ENCODE data around the gene RABL3. TPM values are rescaled to one million over a fixed set of nuclear protein-coding genes. Genes with fewer than 3 reads are reported as not detected.

RABL3 gene
- total RNA-seq, 6 experiments from 2014 or later: 32.0 to 39.4 (median 36.9) TPM

DNA sequence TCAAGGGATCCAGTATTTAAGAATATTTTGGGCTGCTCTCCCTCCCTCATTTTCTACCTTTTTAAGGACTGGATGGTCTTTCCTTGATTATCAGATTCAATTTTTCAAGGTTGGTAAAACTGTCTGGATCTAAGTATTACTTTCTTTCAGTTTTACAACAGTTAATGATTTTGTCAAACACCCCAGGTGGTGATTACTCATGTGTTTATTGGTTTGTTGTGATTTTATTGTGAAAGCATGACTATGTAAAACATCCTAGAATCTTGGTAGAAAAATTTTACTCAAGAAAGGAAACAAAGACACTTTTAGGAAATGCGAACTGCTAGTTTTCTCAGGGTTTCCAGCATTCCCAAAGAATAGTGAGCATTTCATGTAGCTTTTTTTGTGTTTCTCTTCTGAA lies 7.5 kb upstream of the RABL3 start:
- Mint-ChIP-seq H3K27me3 (ENCODE audit: insufficient read depth) (no peaks in the 10 kb centered on the region; the same call in 1 of the 2 replicates), H3K9me3 (peaks cover 4% of the 10 kb centered on the region), H3K27ac (no peak overlapping the region), H3K36me3 (ENCODE audit: low read depth) (peaks cover 57% of the 10 kb centered on the region), H3K4me1 (ENCODE audit: low read depth) (peaks cover 48% of the 10 kb centered on the region), H3K4me3 (no peak overlapping the region)
- no peak for DNase-seq
- TF ChIP-seq, protein P1, sequence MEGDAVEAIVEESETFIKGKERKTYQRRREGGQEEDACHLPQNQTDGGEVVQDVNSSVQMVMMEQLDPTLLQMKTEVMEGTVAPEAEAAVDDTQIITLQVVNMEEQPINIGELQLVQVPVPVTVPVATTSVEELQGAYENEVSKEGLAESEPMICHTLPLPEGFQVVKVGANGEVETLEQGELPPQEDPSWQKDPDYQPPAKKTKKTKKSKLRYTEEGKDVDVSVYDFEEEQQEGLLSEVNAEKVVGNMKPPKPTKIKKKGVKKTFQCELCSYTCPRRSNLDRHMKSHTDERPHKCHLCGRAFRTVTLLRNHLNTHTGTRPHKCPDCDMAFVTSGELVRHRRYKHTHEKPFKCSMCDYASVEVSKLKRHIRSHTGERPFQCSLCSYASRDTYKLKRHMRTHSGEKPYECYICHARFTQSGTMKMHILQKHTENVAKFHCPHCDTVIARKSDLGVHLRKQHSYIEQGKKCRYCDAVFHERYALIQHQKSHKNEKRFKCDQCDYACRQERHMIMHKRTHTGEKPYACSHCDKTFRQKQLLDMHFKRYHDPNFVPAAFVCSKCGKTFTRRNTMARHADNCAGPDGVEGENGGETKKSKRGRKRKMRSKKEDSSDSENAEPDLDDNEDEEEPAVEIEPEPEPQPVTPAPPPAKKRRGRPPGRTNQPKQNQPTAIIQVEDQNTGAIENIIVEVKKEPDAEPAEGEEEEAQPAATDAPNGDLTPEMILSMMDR (IDR thresholded peaks at IDR 0.05): no peak

DNA sequence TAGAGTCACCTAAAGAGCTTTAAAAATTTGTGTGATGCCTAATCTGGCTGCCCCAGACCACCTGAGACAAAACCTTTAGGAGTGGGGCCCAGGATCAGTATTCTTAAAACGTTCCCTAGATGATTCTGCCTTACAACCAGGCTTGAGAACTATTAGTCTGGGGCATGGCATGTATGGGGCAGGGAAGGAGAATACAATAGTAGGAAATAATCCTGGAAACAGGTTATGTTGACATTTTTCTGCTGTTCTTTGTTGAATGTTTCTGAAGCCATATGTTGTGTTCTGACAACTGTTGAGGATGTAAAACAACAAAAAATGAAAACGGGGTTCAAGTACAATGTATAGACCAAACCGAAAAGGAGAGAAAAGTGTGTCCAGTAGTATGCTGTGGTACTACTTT lies 3.1 kb upstream of the RABL3 start:
- Mint-ChIP-seq H3K36me3 (ENCODE audit: low read depth) (peaks cover 41% of the 10 kb centered on the region), H3K27ac (peak overlapping the region; percentile 85; the same call in 1 of the 2 replicates), H3K4me3 (no peak overlapping the region), H3K27me3 (ENCODE audit: insufficient read depth) (no peaks in the 10 kb centered on the region; the same call in 1 of the 2 replicates), H3K9me3 (peaks cover 8% of the 10 kb centered on the region), H3K4me1 (ENCODE audit: low read depth) (peaks cover 49% of the 10 kb centered on the region)
- TF ChIP-seq, protein P1 (IDR thresholded peaks at IDR 0.05): no peak
- no peak for DNase-seq

DNA sequence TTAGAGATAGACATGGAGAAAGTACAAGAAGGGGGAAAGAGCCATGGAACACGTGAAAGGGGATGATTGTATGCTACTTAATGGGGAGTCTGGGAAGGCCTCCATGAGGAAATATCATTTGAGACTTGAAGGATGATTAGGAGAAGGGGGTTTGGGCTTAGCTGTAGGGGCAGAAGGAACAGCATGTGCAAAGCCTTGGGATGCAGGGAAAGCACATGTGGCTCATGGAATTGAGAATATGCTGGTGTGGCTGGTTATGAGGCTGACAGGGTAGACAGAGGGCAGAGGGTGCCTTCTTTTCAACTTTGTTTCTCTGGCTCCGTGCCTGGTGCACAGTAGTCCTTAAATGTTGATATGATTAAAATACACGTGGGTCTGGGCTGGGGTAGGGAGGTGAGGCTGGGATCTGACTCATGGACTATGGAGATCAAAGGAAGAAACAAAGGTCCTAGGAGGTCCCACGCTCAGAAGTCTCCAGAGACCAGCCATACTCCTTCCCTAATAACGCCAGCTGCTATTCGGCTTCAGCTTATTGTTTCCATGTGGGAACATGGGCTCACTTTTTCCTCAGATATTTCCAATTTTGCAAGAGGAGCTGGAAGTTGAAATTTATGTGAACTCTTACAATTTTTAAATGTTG lies 1.4 kb upstream of the RABL3 start:
- H3K4me1 Mint-ChIP-seq (ENCODE audit: low read depth): peaks cover 39% of the 10 kb centered on the region
- H3K9me3 Mint-ChIP-seq: peaks cover 8% of the 10 kb centered on the region
- no peaks in the 10 kb centered on the region; the same call in 1 of the 2 replicates for H3K27me3 Mint-ChIP-seq (ENCODE audit: insufficient read depth)
- H3K27ac Mint-ChIP-seq: peak overlapping the region; percentile 85
- DNase-seq: no peak
- TF ChIP-seq, protein P1 (IDR thresholded peaks at IDR 0.05): no peak
- peak overlapping the region; percentile 91 for H3K4me3 Mint-ChIP-seq
- H3K36me3 Mint-ChIP-seq (ENCODE audit: low read depth): peaks cover 41% of the 10 kb centered on the region

DNA sequence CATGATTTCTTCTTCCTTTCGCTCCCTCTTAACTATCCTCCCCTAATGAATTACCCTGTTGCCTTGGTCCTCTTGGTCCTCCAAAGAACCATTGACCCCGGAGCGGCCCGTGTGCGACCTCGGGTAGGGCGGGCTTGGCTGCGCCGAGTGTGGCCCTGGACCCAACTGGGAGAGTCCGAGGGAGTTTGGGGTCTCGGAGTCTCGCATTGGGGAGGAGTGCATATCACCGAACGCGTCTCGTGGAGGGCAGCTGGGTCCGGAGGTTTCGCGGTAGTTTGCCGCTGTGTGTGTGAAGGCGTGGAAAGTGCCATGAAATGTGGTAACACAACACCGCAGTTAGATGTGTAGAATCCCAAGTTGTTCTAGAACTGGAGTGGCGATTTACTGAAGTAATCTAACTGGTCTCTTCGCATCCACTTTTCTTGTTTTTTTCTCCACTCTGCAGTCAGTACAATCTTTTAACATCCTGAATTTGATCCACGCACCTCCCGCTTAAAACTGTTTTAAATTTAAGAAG lies 591 bp upstream of the RABL3 start:
- Mint-ChIP-seq H3K9me3 (peaks cover 8% of the 10 kb centered on the region), H3K27ac (peak overlapping the region; percentile 85), H3K36me3 (ENCODE audit: low read depth) (peaks cover 49% of the 10 kb centered on the region), H3K4me1 (ENCODE audit: low read depth) (peaks cover 39% of the 10 kb centered on the region), H3K27me3 (ENCODE audit: insufficient read depth) (no peaks in the 10 kb centered on the region; the same call in 1 of the 2 replicates), H3K4me3 (peak overlapping the region; percentile 91)
- TF ChIP-seq, protein P1 (IDR thresholded peaks at IDR 0.05): no peak
- no peak for DNase-seq

DNA sequence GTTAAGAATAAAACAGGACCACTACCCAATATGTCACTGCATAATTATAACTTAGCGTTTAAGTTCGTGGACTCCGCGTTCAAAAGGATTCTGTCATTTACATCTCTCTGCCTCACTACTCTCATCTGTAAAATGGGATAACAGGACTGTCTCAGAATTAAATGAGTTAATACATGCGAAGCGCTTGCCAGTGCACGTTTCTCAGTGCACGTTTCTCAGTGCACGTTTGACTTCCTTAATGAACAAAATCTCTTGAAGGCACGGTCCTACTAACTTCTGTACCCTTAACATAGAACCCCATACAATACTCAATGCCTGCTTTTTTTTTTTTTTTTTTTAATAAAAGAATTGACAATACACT lies 499 bp downstream of the RABL3 start:
- peak overlapping the region; percentile 91 for H3K4me3 Mint-ChIP-seq
- no peak for DNase-seq
- peaks cover 39% of the 10 kb centered on the region for H3K4me1 Mint-ChIP-seq (ENCODE audit: low read depth)
- peaks cover 11% of the 10 kb centered on the region for H3K9me3 Mint-ChIP-seq
- no peaks in the 10 kb centered on the region; the same call in 1 of the 2 replicates for H3K27me3 Mint-ChIP-seq (ENCODE audit: insufficient read depth)
- TF ChIP-seq, protein P1 (IDR thresholded peaks at IDR 0.05): no peak
- H3K36me3 Mint-ChIP-seq (ENCODE audit: low read depth): peaks cover 53% of the 10 kb centered on the region
- H3K27ac Mint-ChIP-seq: peak overlapping the region; percentile 85

Measured in HFFc6 (cell line).